ENCODE measurements around the gene GABRD.

The GABRD gene

DNA sequence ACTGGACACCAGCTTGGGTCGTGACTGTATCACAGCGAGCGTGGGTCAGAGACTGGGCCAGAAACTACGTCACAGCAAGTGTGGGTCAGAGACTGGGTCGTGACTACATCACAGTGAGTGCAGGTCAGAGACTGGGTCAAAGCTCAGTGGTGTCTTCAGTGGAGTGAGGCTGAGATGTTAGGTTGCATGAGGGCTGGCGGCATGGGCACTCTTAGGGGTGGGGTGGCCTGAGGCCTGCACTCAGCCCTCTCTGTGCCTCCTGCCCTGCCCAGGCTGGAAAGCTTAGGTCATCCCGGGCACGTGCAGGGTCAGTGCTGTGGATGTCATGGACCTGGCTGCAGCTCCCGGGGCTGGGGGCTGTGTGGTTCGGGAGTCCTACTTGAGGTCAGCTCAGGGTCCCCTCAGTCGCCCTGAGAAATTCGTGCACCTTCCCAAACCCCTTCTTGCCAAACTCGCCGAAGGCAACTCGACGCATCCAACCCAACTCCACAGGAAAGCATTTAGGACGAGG, 34.5 kb upstream of the GABRD start:
- no peak for DNase-seq (ENCODE audit: low read depth in 1 of 2, low spot score in 1 of 2)

DNA sequence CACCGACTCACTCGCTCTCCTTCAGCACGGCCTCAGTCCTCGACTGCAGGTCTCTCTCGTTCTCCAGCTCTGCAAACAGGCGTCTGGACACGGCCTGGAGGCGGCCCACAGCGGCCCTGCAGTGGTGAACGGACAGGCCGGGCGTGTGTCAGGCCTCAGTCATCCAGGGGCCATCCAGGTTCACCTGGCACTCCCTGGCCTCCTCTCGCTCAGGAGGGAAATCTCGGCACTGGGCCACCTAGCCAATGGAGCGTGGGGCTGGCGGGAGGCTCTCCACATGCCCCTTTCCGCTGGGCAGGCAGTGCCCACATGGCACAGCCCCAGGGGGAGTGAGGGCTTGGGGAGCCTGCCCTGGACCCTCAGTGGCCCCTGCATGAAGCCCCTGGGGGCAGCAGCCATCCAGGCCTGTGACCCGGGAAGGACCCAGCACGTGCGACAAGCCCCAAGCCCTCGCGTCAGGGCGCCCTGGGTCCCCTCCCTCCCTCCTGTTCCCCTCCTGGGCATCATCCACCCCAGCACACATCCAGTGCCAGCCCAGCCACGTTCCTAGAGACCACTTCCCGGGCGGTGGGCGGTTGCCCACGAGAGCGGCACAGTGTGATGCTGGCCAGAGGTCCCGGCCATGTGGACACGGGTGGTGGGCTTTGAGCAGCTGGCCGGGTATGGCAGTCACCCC, 33.6 kb upstream of the GABRD start:
- DNase-seq (ENCODE audit: low read depth in 1 of 2, low spot score in 1 of 2) = no peak

DNA sequence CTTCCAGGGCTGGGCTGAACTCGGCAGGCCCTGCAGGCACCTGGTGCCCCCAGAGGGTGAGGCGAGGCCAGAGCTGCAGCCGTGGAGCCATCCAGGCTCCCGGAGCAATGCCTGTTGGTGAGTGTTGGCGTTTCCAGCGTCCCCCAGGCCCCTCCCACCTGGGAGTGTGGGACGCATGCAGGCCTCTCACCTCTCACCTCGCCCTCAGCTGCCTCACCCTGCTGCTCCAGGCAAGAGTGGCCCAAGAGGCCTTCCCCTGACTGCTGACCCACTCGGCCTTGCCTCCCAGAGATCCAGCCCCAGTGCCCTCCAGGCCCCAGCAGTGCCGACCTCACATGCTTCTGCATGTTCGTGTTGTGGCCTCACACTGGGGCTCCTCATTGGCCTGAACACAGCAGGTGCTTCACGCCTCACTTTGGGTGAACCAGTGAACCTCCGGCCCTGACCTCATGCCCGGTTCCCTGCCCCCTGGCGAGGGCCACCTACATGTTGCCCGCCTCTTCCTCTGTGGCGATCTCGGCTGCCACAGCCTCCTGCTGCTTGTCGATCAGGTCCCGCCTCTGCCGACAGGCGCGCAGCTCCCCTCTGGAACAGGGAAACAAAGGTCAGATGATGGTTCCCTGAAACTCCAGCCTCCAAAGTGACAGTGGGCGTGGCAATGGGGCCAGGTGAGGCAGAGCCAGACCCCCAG, 32.5 kb upstream of the GABRD start:
- no peak for DNase-seq (ENCODE audit: low read depth in 1 of 2, low spot score in 1 of 2)

DNA sequence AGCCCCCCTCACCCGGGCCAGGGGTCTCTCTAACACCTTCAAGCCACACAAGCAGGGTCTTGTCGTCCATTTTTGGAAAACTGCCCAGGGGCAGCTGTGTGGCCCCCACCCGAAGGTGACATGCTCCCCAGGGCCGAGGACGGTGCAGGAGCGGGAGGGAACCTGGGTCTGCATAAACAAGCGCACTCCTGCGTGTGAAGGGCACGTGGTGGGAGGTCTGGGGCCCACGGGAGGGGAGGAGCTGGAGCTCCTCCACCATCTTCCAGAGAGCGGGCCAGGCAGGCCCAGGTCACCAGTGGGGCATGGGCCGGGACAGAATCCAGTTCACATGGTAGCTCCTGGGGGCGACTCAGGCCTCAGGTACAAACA, 32.0 kb upstream of the GABRD start:
- no peak for DNase-seq (ENCODE audit: low read depth in 1 of 2, low spot score in 1 of 2)

DNA sequence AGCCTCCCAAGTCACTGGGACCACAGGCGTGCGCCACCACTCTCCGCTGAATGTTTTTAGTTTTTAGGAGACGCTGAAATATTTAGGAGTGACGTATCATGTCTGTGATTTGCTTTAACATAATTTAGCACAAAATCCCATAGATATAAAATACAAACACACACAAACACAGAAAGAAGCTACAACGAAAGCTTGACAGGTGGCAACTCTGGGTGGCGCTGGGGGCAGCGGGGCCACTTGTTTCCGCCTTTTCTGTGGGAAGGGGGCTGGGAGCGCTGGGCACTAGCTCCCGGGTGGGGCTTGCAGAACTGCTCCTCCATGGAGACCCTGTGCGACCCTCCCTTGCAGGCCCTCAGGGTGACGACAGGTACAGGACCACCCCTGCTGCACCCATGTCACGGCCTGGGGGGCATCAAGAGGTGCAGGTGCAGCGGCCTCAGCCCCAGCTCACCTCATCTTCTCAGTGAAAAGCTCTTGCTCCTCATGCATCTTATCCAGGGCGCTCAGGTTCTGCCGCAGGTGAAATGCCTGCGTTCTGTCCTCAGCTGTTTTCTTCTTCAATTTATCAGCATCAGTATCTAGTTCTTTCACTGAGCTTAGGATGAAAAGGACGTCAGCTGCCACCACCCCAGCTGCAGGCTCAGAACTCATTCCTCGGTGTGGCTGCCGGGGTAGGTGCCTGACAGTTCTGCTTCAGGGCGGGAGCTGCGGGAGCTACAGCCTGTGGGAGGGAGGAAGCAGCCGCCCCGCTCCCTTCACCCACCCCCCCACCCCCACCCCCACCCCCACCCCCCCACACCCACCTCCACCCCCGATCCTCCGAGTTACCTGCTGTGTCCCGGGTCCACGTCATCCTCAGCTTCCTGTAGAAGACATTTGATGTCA, 30.8 kb upstream of the GABRD start:
- no peak for DNase-seq (ENCODE audit: low read depth in 1 of 2, low spot score in 1 of 2)

DNA sequence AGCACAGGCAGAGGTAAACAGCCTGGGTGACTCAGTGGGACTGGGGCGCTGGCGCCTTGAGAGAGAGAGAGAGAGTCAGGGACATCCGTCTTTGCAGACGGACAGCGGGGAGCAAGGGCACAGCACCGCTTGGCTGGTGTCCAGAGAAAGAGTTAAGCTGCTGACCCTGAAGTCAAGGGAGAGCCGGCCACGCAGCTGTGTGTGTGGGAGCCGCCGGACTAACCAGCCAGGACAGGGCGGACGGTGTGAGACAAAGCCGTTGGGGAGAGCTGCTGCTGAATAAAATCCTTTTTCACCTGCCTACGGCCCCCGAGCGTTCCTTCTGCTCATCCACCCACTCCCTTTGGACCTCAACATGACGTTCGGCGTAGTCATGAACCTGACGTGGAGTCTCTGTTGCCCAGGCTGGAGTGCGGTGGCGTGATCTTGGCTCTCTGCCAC, 30.0 kb upstream of the GABRD start:
- no peak for DNase-seq (ENCODE audit: low read depth in 1 of 2, low spot score in 1 of 2)

DNA sequence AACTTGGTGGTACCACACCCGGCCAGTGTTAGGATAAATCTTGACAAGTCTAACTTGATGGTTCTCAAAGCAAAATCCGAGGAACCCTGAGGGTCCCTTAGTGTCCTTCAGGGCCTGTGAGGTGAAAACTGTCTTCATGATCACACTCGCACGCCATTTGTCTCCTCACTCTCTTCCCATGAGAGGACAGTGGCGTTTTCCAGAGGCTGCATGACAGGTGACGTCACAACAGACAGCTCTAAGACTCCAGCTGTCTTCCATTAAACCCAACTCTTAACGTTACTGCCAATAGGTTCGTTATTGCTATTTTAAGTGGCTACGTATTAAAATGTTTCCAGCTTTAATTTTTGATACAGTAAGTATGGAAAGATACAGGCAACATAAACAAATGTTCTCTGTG, 29.4 kb upstream of the GABRD start:
- DNase-seq (ENCODE audit: low read depth in 1 of 2, low spot score in 1 of 2) = no peak

DNA sequence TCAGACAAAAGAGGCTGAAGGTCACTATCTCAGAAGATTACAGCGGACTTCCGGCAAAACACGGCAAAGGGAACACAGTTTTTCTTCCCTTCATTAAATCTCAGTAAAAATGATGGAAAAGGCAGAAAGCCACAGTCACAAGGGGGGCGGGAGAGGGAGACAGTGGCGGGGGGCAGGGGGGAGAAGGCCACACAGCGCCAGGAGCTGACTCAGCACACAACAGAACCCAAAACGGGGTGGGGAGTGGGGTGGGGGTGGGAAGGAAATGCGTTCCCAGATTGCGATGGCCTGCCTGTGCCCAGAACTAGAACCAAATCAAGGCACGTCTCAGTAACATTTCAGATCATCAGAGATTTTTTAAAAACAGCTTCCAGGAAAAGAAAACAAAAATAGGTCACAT, 28.9 kb upstream of the GABRD start:
- no peak for DNase-seq (ENCODE audit: low read depth in 1 of 2, low spot score in 1 of 2)

DNA sequence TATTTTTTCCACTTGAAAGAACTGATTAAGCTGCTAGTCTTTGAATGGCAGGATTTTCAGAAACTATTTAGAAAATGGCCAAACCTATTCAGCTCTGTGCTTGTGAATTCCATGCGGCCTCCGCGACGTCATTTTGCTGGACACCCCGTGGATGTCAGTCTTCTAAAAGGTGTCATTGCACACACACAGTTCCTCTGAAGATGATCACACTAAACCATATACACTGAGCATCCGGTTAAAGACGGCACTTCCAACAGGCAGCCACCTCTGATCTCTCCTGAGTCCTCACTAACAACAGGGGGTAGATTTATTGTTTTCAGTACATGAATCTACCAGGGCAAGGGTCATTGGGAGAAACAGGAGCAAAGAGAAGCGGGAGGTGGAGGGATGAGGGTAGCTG, 24.6 kb upstream of the GABRD start:
- no peak for DNase-seq (ENCODE audit: low read depth in 1 of 2, low spot score in 1 of 2)

DNA sequence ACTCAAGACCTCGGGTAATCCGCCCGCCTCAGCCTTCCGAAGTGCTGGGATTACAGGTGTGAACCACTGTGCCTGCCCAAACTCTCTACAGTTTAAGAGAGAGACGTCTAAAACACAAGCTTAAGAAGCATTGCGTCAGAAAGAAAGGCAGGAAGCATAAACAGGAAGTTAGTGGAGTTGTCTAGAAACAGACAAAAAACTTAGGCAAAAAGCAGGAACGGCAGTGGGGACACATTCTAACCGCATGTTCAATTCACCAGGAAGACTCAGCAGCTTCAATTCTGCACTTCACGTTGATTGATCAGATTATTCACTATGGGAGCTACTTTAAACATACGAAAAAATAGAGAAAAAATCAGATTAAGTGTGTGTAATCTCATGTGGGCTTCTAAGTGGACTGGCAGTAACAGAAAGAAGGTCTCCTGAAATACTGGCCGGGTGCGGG, 22.9 kb upstream of the GABRD start:
- DNase-seq (ENCODE audit: low read depth in 1 of 2, low spot score in 1 of 2) = no peak

DNA sequence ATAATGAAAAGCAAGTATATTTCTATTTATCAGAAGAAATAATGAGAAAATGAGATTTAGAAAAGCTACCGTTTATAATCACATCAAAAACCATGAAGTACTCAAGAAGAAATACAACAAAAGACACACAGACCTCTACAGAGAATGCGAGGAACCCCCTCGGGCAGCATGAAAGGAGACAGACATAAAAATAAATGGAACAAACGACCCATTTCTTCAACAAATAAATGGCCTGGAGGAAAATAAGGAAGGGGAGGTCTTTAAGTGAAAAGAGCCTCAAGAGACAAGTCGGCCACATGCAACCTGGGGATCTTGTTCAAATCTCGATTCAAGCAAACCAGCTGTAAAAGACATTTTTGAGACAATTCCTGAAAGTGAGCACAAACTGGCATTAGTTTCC, 21.6 kb upstream of the GABRD start:
- no peak for DNase-seq (ENCODE audit: low read depth in 1 of 2, low spot score in 1 of 2)

DNA sequence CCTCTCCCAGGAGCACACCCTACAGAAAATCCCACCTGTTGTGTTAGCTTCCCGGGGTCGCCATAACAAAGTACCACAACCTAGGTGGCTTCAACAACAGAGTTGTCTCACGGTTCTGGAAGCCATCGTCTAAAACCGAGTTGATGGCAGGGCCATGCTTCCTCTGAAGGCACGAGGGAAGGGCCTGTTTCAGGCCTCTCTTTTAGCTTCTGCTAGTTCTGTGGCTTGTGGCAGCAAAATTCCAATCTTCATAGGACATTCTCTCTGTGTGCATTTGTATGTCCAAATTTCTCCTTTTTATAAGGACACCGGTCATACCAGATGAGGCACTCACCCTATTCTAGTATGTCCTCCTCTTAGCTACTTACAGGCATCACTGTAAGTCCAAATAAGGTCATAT, 18.7 kb upstream of the GABRD start:
- DNase-seq (ENCODE audit: low read depth in 1 of 2, low spot score in 1 of 2) = no peak

DNA sequence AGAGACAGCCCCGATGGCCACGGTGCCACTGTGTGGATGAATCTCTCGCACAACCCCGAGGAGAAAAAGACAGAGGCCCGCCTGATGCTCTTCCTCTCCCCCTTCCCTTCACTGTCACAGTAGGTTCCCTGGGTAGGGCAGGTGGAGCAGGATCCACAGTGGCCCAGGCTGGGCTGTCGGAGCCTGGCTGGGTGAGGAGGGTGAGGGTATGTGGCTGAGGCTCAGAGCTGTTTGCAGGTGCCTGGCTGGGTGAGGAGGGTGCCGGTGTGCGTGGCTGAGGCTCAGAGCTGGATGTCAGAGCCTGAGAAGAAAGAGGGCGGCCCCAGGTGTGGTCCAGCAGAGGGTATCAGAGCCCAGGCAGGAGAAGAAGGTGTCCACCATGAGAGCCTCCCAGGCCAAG, 18.3 kb upstream of the GABRD start:
- DNase-seq (ENCODE audit: low read depth in 1 of 2, low spot score in 1 of 2) = no peak

DNA sequence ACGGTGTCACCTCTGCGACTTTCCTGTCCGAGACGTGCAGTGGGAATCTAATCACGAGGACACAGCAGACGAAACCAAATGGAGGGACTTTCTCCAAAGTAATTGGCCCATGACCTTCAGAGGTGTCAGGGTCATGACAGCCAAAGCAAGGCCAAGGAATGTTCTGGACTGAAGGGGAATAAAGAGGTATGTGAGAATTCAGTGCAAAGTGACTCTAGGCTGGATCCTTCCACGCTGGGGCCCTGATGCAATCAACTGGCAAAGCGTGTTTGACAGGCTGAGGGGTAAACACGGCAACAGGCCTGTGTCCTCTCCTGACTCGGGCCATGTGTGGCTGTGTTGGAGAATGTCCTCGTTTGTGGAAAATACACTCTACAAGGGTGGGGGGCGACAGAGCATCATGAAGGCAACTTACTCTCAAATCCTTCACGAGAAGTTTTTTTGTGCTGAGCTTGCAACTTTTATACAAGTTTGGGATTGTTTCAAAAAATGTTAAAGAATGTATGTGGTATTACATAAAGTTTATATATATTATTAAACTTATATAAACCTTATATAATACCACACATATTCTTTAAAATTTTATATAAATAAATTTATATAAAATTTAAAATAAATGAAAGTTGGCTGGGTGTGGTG, 17.3 kb upstream of the GABRD start:
- DNase-seq (ENCODE audit: low read depth in 1 of 2, low spot score in 1 of 2) = no peak

DNA sequence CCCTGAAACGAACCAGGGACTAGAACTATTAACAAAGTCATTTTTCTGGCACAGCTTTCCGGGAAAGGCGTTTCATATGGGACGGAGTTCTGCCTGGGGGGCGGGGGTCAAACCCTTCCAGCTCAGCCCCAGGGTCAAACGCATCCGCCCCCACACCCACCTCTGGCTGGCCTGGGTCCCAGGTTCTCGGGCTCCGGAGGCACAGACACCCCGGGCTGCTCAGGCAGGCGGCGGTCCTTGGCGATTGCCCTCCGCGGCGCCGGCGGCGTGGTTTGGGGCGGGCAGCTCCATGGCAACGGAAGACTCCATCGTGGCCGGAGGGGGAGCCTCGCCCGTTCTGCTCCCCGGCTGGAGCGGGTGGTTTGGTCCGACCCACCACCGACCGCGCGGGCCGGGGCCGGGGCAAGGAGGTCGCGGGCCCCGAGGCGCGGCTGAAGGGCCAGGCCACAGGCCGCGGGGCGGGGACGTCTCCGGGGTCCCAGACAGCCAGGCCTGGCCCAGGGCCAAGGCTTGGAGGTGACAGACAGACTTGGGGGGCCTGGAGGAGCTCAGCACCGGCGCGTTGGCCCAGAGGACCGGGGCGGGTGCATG, 15.5 kb upstream of the GABRD start, which contains the start of gene CFAP74:
TSS of gene CFAP74 (minus strand) at position 246 of the 591 bp plus-strand sequence. CDS start 12,830 bp downstream, outside the sequence.
- no peak for DNase-seq (ENCODE audit: low read depth in 1 of 2, low spot score in 1 of 2)

DNA sequence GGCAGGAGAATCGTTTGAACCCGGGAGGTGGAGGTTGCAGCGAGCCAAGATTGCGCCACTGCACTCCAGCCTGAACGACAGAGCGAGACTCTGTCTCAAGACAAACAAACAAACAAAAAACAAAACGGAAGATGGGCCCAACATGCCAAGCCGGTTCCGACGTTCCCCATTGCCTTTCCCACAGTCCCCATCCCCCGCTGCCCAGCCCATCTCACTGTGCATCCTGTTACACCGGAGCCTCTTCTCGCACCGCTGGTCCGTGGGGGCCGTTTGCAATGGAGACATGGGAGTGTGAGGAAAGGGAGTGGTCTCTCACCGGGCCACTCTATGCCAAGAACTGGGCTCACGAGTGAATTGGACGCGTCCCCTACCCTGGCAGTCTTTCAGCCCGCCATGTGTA, 14.3 kb upstream of the GABRD start:
- no peak for DNase-seq (ENCODE audit: low read depth in 1 of 2, low spot score in 1 of 2)

DNA sequence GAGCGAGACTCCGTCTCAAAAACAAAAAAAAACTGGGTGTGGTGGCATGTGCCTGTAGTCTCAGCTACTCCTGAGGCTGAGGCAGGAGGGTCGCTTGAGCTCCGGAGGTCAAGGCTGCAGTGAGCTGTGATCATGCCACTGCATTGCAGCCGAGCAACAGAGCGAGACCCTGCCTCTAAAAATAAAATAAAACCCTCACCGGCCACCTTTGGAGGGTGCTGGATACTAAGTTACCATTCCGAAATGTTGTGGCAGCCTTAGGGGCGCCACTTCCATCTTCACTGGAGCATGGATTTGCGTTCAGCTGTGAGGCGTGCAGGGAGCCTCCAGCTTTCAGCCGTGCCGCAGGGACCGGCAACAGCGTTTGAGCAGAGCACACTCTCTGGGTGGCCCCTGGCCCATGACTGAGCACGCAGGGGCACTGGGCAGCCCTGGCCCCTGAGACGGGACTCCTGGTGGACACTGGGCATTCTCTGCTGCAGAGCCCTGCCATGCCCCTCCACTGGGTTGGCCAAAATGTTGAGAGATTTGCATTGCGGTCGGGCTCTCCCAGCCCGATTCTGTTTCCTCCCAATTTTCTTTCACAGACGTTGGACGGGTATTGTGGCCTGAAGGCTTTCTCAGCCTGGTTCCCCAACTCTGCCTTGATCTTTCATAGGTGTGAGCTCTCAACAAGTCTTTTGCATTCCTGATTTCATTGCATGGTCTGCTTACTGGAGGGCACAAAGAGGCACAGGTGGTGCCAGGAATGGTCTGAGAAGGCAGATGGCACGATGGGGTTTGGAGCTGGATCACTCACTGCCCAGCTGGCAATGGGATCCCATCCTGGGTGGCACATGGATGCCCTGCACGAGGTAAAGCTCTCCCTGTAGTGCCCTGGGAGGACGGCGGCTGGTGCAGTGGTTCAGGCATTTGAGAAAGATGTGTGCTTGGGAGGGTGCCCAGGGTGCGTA, 9.8 kb upstream of the GABRD start:
- DNase-seq (ENCODE audit: low read depth in 1 of 2, low spot score in 1 of 2) = no peak

DNA sequence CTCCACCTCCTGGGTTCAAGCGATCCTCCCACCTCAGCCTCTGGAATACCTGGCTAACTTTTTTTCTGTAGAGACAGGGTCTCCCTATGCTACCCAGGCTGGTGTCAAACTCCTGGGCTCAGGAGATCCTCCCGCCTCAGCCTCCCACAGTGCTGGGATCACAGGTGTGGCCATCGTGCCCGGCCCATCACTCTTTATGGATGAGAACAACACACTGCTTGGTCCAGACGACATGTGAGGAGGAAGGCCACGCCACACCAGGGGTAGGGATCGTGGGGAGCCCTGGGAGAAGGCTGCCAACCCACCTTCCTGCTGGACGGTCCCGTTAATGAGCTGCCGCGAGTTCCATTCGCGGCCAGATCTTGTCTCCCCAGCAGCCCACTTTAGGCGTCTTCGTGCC, 5.0 kb upstream of the GABRD start:
- no peak for DNase-seq (ENCODE audit: low read depth in 1 of 2, low spot score in 1 of 2)
